CD4-positive, alpha-beta T cell treated with Interleukin-4 for 4 hours (primary cell): ENCODE data around the gene PP2D1.
"Not testable (repeated sequence)": the region's sequence is repeated elsewhere in the genome, so short reads cannot be mapped to it uniquely, and the experiment has no call there.

Experiments
- DNase-seq: peaks from one replicate; pipeline ENCODE4 v3.0.0-alpha.2; 2020

The PP2D1 gene

DNA sequence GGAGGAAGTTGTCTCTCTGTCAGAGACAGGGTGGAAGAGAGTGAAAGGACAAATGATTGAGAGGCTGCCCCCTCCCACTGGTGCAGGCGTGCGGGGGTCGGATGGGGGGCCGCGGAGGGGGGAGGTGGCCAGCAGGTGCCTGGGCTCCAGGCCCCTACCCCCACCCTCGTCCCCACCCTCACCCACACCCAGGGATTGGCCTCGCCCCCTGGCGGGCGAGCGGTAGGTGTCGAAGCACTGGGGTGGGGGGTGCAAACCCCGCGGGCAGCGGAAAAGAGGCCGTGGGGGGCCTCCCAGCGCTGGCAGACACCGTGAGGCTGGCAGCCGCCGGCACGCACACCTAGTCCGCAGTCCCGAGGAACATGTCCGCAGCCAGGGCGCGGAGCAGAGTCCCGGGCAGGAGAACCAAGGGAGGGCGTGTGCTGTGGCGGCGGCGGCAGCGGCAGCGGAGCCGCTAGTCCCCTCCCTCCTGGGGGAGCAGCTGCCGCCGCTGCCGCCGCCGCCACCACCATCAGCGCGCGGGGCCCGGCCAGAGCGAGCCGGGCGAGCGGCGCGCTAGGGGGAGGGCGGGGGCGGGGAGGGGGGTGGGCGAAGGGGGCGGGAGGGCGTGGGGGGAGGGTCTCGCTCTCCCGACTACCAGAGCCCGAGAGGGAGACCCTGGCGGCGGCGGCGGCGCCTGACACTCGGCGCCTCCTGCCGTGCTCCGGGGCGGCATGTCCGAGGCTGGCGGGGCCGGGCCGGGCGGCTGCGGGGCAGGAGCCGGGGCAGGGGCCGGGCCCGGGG lies 27.9 kb upstream of the PP2D1 start, which contains the start of gene KAT2B:
Gene KAT2B (plus strand): TSS at position 682 of the 783 bp plus-strand sequence. CDS start 32 bp downstream, at position 714.
- DNase-seq: peak; percentile 81

DNA sequence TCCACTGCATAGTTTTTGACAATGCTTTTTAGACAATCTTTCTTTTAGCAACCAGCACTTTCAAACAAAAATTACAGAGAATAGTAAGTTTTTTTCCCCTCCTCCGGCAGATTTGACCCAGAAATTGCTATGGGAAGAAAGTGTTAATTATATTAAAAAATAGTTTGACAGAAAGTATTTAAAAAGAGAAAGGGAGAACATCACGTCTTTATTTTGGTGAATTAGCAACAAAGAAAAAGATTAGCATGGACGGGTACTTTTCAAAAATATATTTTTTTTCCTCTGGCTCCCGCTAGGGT lies 27.4 kb upstream of the PP2D1 start:
- DNase-seq: no peak

DNA sequence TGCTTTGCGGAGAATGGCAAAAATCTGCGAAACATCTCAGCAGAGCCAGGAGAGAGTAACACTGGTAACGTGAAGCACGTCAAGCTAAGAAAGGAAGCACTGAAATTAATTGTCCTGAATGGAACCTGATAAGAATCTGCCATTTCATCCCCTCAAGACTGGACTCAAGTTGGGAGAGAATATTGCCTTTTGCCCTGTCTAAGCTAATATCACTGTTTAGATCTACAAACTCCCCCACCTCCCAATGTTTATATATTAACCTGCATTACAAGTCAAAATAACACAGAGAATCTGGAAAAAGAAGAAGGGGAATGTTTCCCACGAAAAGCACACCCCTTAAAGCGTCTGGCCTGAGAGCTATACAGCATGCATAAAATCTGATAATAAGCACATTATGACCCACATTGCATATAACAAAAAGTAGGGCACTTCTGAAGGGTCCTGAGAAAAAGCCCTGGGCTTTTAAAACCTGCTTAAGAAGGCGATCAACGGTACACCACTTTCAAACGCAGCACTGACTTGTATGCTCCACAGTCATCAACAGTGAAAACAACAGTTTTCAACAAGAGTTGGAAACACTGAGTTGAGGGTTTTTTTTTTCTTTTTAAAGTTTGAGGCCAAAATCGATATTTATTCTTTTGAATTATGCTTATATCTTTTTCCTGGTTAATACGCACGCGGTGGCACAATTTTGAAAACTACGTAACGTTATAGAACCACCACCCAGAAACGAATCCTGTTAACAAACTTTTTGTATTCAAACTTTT lies 26.8 kb upstream of the PP2D1 start:
- no peak for DNase-seq

DNA sequence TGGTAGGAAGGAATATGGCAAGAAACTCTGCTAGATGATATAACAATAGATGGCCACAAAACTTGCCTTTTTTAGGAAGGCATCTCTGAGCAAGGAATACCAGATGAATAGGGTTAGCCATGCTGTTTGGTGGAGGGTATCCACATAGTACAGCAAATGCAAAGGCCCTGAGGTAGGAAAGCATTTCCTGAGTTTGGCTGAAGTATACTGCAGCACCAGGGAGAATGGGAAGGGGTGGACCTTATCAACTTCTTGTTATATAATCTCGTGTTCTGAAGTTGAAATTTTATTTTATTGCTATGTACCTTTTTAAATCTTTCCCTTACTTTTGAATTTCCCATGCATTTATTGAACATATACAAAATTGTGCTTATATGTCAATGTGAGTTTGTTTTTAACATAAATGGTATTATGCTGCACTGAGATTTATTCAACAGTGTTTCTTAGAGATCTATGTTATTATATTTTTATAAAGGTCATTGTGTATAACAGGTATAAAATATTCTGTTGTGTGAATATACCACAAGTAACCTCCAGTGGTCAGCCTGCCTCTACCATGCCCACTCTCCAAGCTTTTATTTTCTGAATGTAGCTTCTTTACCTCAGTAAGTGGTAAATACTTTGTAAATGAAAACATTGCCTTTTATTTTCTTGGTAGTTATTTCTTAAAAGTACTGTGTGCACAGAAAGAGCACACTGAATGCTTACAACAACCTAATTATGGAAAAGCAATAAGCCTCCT lies 25.4 kb upstream of the PP2D1 start:
- no peak for DNase-seq

DNA sequence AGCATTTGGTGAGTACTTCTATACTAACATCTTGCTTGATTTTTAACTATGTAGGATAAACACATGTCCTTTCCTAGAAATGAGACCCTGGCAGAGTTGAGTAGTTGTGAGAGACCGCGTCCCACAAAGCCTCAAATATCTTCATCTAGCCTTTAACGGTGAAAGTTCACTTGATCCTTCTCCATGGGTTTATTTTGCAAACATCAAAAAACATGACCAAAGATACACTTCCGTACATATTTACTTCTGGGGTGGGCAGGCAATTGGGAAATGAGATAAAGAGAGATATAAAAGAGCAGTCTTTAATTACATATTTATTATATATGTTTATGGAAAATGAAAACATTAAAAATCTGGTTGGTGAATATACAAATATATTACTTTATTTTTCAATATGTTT lies 23.0 kb upstream of the PP2D1 start:
- no peak for DNase-seq

GRCh38 chr3:20031939-20032338 lies 19.9 kb upstream of the PP2D1 start:
- not testable (repeated sequence) for DNase-seq

DNA sequence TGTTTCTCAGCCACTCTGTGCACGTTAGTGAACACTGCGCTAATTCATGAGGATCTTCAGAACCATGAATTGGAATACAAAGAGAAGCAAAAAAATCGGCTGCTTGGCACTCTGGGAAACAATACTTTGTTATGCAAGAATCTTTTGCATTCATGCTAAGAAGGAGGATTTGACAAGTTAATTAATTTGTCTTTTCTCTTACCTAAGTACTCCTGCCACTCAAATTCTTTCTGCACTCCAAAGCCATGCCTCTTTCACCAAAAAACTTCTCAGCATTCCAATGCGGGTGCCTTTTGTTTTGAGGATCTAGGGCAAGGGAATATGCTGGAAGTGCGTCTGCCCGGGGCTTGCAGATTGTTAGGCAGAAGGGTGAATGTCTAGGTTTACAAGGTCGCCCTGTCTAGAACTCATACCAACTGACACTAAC lies 16.9 kb upstream of the PP2D1 start:
- no peak for DNase-seq

DNA sequence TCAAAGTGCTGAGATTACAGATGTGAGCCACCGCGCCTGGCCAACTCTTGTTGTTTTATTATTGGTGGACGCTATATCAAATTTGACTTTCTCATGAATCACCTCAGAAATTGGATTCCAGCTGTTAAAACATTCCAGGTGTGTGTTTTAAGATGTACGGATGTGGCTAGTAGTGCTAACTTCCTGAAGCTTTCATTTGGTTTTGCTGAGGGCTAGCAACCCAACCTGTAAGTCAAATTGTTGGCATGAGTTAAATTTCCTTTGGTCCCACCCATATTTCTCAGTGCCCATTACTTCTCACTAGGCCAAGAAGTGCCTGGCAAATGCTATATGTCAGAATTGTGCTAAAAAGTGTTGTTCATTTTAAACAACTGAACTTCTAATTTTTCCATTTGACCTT lies 15.1 kb upstream of the PP2D1 start:
- DNase-seq: no peak

- DNase-seq: no peak
Observed at GRCh38 chr3:20023623-20024405, 11.8 kb upstream of the PP2D1 start.

- no peak for DNase-seq
Observed at GRCh38 chr3:20022954-20023622, 11.0 kb upstream of the PP2D1 start.

DNA sequence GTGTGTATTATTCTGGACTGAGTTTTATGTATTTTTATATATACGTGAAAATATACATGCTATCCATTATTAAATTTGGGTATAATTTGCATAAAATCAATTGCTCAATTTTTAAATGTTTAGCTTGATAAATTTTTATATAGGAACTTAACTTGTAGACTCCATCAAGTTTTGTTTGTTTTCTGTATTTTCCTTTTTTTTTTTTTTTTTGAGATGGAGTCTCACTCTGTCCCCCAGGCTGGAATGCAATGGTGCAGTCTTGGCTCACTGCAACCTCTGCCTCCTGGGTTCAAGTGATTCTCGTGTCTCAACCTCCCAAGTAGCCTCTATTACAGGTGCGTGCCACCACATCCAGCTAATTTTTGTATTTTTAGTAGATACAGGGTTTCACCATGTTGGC lies 4.0 kb upstream of the PP2D1 start:
- not testable (repeated sequence) for DNase-seq

GRCh38 chr3:20015525-20015924 lies 3.5 kb upstream of the PP2D1 start:
- DNase-seq: no peak

- DNase-seq: no peak
Observed at GRCh38 chr3:20013396-20013795, 1.3 kb upstream of the PP2D1 start.

- no peak for DNase-seq
Observed at GRCh38 chr3:20008646-20009045, 3.4 kb downstream of the PP2D1 start.

DNA sequence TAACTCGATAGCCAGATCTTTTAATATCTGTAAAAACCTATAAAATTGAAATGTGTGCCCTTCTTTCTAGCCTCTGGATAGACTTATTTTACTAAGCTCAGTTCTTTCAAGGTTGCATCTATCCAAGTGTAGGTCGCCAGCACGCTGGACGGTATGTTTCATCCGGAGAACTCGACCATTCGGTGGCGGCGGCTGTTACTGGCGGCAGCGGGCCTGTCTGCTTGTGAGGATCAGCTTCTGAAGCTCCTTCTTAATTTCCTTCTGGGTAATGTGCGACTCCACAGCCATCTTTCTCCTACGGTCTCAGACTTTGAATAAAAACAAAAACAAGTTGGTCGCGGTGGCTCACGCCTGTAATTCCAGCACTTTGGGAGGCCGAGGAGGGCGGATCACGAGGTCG lies 4.1 kb downstream of the PP2D1 start:
- no peak for DNase-seq

DNA sequence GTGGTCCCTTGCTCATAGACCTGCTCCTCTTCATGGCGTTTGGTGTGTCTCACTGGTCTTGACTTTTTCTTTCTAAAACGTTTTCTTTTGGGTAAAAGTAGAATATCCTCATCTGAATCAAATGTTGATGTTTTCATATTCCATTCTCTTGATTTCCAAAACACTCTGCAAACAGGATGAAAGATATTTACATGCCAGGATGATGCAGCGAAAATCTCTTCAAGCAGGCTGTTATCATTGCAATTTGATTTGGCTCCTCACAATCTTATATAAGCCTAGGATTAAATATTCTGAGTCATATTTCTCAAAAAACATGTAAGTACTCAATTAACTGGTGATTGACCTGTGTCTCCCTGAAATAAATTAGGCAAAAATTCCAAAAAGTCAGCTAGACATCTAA lies 10.1 kb downstream of the PP2D1 start:
- DNase-seq: no peak

- DNase-seq: no peak
Observed at GRCh38 chr3:19997502-19997901, 14.6 kb downstream of the PP2D1 start.

GRCh38 chr3:19994796-19995195 lies 17.3 kb downstream of the PP2D1 start:
- DNase-seq: no peak

DNA sequence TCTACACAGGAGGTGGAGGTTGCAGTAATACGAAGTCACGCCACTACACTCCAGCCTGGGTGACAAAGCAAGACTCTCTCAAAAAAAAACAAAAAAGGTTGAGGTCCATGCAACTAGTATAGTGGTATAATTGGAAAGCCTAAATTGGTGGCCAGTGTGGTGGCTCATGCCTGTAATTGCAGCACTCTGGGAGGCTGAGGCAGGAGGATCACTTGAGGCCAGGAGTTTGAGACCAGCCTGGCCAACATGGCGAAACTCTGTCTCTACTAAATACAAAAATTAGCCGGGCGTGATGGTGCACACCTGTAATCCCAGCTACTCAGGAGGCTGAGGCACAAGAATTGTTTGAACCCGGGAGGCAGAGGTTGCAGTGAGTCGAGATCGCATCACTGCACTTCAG lies 23.2 kb downstream of the PP2D1 start:
- not testable (repeated sequence) for DNase-seq

GRCh38 chr3:19972054-19972453 lies 40.0 kb downstream of the PP2D1 start:
- no peak for DNase-seq

GRCh38 chr3:19970327-19970726 lies 41.7 kb downstream of the PP2D1 start:
- DNase-seq: no peak

DNA sequence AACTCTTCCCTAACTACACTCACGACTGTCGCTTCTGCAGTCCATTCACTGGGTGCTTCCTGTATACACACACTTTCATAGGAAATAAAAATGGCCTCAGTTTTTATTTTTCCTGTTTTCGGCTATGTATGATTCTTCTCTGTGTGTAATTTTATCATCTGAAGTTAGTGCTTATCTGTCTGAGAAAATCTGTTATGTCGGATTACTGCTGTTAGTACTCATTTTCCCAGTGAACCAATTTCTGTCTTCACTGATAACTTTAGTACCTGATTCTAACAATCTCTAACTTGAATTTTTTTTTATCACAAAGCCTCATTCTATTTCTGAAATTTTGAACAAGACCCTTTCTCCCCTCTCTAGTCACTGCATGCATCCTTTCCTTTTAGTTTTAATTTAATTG lies 44.3 kb downstream of the PP2D1 start:
- DNase-seq: no peak
